NOMO-1 treated with DMSO at 0.1 percent for 48 hours (cell line): ENCODE measurements around the gene TMED1.

Experiments
- DNase-seq: peaks from one replicate; lab custom pipeline; 2025; ENCODE audit not compliant: unreplicated experiment; lab: John Stamatoyannopoulos, UW

Gene TMED1

DNA sequence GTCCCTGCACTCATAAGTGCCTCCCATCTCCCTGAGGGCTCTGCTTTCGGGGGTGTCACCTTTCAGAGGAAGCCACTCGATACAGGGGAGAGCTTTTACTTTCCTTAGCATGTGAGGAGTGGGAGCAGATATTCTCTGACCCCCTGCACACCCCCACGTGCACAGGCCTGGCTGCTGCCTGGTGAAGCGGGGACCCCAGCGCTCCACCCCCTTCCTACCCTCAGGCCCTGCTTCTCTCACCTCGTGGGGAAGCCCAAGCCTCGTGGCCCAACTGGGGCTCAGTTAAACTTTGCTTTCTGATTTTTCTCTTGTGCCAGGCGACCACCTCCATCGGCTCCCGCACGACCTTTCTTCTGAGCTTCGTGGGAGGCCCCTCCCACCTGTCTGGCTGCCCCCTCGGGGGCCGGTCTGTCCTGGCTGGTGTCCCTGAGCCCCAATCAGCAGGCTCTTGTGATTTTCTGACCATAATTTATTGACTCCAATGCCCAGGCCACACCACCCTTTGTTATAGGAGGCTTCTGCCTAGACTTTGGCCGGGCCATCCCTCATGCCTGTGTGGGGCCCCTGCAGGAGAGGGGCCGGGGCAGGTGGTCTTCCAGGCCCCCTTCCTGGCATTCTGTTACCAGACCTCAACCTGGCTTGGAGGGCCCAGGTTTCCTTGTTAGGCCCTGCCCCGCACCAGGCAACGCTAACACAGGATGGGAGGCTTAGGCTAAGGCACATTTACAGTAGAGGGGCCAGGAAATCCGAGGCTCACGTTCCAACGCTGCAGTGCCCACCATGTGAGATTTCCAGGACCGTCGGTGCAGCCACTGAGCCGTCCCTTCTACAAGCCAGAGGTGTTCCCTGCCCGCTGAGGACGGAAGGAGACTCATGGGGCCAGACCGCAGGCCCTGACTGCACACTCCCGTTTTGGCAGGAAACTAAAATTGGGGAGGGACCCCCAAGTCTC is 3.7 kb downstream of the TMED1 start:
- DNase-seq, result no peak

DNA sequence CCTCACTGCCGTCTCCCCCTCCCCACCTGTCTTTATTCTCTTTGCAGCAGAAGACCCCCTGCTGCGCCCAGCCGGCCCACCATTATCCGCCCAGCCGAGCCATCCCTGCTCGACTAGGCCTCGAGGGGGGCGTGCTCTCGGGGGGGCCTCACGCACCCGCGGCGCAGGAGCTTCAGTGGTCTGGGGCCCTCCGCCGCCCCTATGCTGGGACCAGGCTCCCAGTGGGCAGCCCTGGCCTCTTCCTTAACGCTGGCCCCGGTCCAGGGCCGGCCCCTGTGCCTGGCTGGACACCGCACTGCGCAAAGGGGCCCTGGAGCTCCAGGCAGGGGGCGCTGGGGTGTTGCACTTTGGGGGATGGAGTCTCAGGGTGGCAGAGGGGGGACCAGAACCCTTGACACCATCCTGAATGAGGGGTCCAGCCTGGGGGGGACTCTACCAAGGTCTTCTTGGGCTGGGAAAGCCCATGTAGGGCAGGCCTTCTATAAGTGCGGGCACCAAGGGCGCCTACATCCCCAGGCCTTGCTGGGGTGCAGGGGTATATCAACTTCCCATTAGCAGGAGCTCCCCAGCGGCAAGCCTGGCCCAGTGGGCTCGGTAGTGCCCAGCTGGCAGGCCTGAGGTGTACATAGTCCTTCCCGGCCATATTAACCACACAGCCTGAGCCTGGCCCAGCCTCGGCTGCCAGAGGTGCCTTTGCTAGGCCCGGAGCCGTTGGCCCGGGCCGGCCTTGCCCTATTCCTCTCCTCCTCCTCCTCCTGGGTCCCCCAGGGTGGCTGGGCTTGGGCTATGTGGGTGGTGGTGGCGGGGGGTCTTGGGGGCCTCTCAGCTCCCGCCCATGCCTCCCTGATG is 4.9 kb downstream of the TMED1 start:
- DNase-seq, result no peak

DNA sequence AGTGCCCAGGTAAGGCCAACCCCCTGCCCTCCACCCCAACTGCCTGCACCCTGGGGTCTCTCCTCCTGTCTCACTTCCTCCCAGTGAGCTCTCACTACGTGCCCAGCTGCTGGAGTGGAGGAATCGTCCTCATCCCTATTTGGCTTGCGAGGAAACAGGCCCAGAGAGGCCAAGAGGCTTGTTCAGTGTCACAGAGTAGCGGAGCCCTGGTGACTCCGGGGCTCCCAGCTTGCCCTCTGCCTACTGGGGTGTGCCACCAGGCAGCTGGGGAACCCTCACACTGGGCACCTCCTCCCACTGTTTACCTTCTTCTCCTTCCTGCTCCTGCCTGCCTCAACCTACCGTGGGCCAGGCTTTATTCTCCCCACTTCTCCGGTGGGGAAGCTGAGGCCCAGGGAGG is 5.6 kb downstream of the TMED1 start:
- no peak for DNase-seq

DNA sequence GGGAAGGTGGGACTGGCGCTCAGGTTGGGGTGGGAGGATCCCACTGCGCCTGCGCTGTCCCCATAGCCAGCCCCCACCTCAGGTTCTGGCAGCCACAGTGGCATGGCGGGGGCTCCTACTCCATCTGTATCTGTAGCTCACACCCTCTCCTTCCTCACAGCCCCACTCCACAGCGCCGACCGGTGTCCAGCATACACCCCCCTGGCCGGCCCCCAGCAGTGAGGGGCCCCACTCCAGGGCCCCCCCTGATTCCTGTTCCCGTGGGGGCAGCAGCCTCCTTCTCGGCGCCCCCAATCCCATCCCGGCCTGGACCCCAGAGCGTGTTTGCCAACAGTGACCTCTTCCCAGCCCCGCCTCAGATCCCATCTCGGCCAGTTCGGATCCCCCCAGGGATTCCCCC is 6.0 kb downstream of the TMED1 start:
- DNase-seq, result no peak

DNA sequence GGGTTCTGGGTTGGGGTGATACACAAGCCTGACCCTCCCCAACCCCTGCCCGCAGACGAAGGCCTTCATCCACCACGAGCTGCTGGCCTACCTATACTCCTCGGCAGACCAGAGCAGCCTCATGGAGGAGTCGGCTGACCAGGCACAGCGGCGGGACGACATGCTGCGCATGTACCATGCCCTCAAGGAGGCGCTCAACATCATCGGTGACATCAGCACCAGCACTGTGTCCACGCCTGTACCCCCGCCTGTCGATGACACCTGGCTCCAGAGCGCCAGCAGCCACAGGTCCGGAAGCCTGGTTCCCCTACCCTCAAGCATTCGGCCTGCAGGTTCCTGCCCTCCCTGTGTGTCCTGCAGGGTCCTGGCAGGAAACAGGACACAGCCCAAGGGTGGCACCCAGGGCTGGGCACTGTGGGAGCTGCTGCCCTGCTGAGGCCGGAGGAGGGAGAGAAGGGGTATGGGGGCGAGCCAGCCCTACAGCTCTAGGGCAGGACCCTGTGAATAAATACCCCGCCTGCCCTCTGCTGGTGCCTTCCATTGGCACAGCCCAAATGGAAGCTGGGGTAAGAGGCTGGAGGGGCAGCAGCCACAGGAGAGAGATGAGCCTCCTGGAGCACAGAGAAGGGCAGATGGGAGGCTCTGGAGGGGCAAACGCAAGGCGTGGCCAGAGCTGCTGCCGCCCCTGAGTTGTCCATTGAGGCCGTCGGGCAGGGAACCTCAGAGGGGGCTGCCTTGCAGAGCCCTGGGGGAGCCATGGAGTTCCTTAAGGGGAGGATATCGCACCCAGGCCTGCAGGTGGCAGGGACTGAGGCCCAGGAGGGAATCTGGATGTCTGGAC is 6.8 kb downstream of the TMED1 start:
- peak; percentile 5 for DNase-seq

DNA sequence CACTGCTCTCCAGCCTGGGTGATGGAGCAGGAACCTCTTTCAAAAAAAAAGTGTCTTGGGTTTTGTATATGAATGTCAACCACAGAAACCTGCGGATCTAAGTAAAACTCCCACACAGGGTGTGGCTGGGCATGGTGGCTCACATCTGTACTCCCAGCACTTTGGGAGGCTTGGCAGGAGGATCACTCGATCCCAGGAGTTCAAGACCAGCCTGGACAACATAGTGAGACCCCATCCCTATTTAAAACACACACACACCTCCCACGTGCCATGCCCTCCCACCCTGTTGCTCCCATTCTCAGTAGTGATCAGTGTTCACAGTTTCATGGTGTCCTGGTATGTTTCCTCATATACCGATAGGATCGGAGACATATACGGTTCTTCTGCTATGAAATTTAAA is 9.2 kb downstream of the TMED1 start:
- no peak for DNase-seq

DNA sequence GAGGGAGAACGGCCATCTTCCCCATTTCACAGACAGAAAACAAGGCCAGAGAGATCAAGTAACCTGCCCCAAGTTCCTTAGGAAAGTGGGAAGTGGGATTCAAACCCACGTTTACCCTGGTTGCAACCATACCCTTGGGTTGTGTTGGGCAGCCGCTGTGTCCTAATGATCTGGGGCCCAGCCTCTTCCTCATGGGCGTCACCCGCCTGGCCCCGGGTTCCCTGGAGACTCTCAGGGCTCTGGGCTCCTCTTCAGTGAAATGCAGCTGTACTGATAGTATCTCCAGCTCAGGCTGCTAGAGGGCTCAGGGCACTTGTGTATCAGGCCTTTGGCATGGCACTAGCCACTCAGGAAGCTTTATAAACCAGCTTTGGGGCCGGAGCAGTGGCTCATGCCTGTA is 9.8 kb downstream of the TMED1 start:
- no peak for DNase-seq

DNA sequence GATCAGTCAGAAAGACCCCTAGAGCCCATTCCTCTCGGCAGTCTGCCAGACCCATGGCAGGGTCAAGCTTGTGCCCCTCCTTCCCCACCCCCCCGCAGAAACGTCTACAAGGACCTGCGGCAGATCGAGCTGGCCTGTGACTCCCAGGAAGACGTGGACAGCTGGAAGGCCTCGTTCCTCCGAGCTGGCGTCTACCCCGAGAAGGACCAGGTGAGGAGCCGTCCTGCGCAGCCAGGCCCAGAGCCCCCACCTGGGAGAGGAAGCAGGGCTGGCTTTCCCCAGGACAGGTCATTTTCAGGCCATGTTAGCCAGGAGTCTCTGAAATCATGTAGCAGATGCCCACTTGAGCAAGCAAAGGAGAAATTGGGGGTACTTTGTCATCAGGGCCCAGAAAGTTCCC is 12.3 kb downstream of the TMED1 start:
- no peak for DNase-seq

DNA sequence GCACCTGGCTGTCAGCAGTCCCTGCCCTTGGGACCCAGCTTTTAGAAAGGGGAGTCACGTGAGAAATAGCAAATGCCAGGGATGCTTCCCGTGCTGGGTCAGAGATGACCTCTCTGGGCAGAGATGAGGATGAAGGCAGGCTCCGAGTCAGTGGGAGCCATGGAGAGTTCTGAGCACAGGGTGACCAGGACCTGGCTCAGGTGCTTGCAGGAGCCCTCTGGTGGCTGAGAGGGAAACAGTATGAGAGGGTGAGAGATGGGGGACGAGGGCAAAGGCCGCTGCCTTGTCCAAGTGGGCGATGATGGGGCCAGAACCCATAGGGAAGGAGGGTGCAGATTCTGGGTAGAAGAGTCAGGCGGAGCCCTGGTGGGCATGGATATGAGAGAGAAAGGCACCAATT is 15.8 kb downstream of the TMED1 start:
- no peak for DNase-seq

DNA sequence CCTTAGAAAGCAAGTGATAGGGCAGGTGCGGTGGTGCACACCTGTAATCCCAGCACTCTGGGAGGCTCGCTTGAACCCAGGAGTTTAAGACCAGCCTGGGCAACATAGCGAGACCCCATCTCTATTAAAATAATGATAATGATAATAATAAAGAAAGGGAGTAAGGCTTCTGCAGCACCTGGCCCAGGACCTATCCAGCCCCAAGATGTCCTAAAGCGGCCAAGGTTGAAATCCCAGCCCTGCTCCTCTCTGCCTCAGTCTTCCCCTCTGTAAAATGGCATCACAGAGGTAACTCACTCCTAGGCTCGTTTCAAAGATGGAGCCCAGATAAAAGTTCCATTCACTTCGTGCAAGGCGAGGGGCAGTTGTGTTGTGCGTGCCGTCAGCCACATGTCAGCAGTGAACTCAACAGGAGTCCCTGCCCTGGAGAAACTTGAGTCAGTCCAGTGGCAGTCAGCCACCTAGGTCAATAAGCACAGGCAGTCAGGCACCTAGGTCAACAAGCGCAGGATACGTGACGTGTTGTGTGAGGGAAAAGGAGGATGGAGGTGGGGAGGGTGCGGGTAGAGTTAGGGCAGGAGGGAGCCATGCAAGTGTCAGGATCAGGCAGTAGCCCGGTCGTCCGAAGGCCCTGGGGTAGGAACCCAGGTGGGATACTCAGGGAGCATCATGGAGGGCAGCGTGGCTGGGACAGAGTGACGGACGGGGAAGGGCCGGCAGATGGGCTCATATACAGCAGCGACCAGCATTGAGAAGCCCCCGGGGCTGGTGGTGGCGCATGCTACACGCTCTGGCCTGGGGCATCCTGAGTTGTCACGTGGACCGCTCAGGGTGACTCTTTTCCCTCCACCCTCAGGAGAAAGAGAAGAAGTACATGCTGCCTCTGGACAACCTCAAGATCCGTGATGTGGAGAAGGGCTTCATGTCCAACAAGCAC is 16.6 kb downstream of the TMED1 start:
- DNase-seq, result no peak

DNA sequence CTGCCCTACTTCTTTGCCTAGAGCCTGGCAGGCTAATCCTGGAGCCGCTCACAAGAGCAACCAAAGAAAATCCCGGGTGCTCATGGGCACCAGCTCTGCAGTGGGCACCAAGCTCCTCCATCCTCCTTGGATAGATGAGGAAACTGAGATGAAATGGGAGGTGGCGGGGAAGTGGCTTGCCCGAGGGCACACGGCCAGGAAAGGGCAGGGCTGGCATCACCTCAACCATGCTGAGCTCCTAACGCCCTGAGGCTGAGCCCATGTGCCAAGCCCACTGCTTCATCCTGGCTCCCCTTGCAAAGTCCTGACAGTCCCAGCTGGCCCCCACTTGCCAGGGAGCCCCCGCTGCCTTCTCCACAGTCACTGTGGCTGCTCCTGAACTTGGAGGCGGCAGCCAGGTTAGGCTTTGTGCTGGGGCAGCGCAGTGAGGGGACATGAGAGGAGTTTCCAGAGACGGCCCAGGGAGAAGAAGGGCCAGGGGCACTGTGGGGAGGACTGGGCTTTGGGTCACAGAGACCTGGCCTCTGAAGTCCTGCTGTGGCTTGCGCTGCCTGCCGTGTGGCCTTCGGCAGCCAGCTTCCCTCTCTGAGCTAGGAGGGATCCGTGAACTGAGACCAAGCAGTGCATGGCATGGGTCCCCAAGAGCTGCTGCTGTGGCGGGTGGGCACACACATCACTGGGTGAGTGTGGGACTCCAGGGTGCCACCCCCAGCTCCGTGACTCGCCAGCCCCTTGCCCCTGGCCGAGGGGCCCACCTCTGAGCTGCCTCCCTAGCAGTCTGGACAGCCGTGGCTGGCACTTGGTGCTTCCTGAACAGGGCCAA is 17.5 kb downstream of the TMED1 start:
- DNase-seq, result no peak

DNA sequence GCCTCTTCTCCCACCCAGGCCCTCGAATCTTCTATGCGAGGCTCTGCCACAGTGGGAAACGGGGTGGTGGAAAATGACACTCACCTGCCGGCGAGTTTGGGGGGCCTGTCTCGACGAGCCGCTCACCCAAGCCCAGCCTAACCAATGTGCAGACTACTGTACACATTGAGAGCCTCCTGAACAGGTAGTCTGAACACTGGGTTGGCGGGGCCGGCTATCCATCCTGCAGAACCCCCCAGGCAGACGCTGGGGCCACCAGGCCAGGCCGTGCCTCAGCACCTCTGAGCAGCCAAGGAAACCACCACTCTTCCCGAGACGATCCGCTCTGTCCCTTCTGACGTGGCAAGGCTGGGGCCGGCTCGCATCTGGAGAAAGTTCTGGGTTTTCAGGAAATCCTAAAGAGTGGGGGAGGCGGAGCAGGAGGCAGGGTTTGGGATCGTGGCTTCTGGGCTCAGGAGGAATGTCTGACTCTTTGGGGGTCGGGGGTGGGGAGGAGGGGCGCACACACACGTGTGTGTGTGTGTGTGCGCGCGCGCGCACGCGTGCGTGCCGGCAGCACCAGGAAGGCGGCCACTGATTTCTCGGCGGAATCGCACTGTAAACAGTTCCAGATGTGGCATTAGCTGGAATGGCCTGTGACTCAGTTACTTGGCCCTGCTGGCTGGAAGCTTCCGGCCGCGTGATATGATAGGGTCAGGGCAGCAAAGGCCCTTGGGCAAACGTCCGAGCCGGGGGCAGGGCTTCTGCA is 18.5 kb downstream of the TMED1 start:
- DNase-seq, result no peak

DNA sequence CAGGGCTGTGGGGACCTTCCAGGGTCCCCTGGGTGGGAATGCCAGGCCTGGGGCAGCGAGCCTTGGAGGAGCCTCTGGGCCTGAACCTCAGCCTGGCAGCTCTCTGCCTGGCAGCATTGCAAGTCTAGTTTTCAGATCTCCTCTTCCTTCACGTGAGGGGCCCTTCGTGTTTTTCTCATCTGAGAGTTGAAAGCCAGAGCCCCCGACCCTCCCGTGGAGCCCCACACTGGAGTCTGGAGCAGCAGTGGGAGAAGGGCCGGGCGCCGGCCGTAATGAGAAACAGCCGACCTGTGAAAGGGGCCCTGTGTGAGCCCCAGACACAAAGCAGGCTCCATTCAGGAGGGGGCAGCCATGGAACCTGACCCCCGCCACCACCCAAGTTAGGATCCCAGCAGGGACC is 19.3 kb downstream of the TMED1 start:
- DNase-seq, result no peak

DNA sequence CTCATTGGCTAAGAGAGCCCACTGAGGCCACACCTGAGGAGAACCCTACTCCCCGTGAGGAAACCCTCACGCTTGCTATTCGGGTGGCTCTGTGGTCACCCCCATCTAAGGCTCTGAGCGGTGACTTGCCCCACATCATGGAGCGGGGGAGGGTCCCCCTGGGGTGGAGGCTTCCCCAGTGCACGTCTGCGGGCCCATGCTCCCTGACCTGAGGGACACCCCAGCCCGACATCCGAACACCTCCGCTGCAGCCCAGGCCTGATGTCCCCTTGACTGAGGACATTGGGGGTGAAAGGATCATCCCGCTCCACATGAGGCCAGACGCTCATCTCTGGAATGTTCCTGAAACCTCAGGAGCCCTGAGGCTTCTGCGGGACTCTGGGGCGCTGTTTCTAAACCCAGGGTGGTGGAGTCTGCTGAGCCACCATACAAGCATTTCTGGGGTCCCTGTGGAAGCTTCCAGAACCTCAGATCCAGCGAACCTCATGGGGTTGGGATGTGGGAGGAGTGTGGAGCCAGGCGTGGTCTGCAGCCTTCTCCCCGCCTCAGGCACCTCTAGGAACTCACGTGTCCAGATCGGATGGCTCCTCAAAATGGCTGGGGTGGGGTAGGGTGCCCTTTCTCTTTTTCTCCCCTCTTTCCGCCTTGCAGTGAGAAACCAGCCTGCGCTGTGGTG is 19.9 kb downstream of the TMED1 start:
- no peak for DNase-seq

DNA sequence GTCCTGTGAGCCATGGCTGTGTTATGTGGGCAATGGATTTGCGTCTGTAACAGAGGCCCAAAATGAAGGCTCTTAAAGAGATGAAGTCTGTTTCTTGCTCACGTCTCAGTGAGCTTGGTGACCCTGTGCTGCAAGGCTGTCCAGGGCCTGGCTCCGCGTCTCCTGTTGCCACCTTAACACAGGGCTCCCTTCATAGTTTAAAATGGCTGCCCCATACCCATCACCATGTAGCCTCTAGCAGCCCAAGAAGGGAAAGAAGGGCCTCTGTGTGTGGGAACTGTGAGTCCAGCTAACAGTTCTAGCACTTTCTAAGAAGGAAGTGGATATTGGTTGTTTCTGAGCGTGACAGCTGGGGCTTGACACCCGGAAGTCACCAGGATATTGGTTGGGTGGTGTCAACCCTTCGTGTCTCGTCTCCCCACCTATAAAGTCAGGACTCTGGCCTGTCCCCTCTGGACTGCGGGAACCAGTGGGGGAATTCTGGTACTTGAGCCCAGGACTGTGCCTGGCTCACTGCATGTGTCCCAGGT is 20.9 kb downstream of the TMED1 start:
- no peak for DNase-seq

DNA sequence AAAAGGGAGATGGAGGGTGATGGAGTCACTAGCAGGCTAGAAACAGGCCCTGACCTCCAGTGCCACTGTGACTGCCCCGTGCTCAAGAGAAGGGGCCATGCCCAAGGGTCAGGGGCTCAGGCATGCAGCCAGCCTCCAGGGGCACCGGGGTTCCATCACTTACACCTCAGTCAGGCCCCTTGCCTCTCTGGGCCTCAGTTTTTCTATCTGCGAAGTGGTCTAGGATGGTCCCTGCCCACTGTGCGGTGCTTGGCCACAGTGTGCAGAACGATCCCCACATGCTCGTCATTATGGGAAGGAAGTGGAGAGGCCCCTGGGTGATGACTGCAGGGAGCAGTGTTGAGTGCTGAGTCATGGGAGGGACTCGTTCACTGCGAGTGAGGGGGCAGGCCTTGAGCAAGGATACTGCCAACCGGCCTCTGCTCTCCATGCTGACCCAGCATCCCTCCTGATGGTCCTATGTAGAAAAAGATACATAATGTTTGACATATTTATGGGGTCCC is 23.1 kb downstream of the TMED1 start:
- peak; percentile 93 for DNase-seq

DNA sequence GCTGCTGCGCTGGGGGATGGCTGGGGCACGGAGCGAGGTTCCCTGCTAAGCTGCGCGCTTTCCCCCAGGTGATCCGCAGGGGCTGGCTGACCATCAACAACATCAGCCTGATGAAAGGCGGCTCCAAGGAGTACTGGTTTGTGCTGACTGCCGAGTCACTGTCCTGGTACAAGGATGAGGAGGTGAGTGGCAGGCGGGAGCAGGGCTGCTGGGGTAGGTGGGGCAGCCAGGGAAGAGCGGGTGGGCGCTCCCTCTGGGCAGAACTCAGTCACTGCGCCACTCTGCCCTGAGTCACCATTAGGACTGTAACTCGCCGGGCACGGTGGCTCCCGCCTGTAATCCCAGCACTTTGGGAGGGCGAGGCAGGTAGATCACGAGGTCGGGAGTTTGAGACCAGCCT is 23.8 kb downstream of the TMED1 start:
- DNase-seq, result no peak
